ENCODE data around the gene KIF1A. TPM values are rescaled to one million over a fixed set of nuclear protein-coding genes. Genes with fewer than 3 reads are reported as not detected.
"Not testable (repeated sequence)": the region's sequence is repeated elsewhere in the genome, so short reads cannot be mapped to it uniquely, and the experiment has no call there.

The KIF1A gene
- total RNA-seq, 1 donor from 2014 or later: 4.7 TPM

GRCh38 chr2:240698852-240699561 lies 121.0 kb downstream of the KIF1A start:
- H3K27me3 ChIP-seq (ENCODE audit: control insufficient read depth in 3 of 3, insufficient read depth in 3 of 3, low read length in 3 of 3): peaks cover 19 to 27% (median 24%) of the 10 kb centered on the region in 3 donors
- not testable (repeated sequence) for H3K4me1 ChIP-seq (ENCODE audit: control insufficient read depth in 3 of 3, insufficient read depth in 3 of 3, low read length in 3 of 3); H3K9me3 ChIP-seq (ENCODE audit: control insufficient read depth in 3 of 3, low read length in 3 of 3); H3K9ac ChIP-seq (ENCODE audit: low read depth in 1 of 3, low read length in 3 of 3); H3K4me3 ChIP-seq (ENCODE audit: low read length in 3 of 3); H3K27ac ChIP-seq (ENCODE audit: low read depth, low read length); H3K36me3 ChIP-seq (ENCODE audit: control insufficient read depth in 3 of 3, insufficient read depth in 3 of 3, low read length in 3 of 3)

GRCh38 chr2:240696469-240696868 lies 123.5 kb downstream of the KIF1A start:
- H3K9me3 ChIP-seq (ENCODE audit: control insufficient read depth in 3 of 3, low read length in 3 of 3); H3K36me3 ChIP-seq (ENCODE audit: control insufficient read depth in 3 of 3, insufficient read depth in 3 of 3, low read length in 3 of 3); H3K9ac ChIP-seq (ENCODE audit: low read depth in 1 of 3, low read length in 3 of 3); H3K27me3 ChIP-seq (ENCODE audit: control insufficient read depth in 3 of 3, insufficient read depth in 3 of 3, low read length in 3 of 3); H3K4me3 ChIP-seq (ENCODE audit: low read length in 3 of 3); H3K4me1 ChIP-seq (ENCODE audit: control insufficient read depth in 3 of 3, insufficient read depth in 3 of 3, low read length in 3 of 3); H3K27ac ChIP-seq (ENCODE audit: low read depth, low read length): not testable (repeated sequence)

DNA sequence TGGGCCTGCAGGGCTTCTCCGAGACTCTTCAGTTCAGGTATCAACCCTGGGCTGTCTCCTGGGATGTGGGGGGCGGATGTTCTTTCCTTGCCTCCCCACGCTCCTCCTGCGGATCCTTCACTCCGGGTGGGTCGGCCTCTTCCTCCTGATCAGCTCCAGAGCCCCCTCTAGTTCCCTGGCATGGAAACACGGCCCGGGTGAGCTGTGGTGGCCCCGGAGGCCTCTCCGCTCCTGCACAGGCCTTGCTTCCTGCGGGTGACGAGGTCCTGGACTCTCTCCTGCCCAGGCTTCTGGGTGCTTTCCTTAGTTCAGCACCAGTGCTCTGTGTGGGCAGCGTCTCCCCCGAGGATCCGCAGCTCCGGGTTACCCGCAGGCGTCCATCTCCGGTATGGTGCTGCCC lies 124.4 kb downstream of the KIF1A start:
- H3K4me3 ChIP-seq (ENCODE audit: low read length in 3 of 3); H3K27ac ChIP-seq (ENCODE audit: low read depth, low read length); H3K4me1 ChIP-seq (ENCODE audit: control insufficient read depth in 3 of 3, insufficient read depth in 3 of 3, low read length in 3 of 3); H3K9me3 ChIP-seq (ENCODE audit: control insufficient read depth in 3 of 3, low read length in 3 of 3); H3K27me3 ChIP-seq (ENCODE audit: control insufficient read depth in 3 of 3, insufficient read depth in 3 of 3, low read length in 3 of 3); H3K9ac ChIP-seq (ENCODE audit: low read depth in 1 of 3, low read length in 3 of 3); H3K36me3 ChIP-seq (ENCODE audit: control insufficient read depth in 3 of 3, insufficient read depth in 3 of 3, low read length in 3 of 3): not testable (repeated sequence)

GRCh38 chr2:240694304-240694703 lies 125.7 kb downstream of the KIF1A start:
- not testable (repeated sequence) for H3K36me3 ChIP-seq (ENCODE audit: control insufficient read depth in 3 of 3, insufficient read depth in 3 of 3, low read length in 3 of 3)

DNA sequence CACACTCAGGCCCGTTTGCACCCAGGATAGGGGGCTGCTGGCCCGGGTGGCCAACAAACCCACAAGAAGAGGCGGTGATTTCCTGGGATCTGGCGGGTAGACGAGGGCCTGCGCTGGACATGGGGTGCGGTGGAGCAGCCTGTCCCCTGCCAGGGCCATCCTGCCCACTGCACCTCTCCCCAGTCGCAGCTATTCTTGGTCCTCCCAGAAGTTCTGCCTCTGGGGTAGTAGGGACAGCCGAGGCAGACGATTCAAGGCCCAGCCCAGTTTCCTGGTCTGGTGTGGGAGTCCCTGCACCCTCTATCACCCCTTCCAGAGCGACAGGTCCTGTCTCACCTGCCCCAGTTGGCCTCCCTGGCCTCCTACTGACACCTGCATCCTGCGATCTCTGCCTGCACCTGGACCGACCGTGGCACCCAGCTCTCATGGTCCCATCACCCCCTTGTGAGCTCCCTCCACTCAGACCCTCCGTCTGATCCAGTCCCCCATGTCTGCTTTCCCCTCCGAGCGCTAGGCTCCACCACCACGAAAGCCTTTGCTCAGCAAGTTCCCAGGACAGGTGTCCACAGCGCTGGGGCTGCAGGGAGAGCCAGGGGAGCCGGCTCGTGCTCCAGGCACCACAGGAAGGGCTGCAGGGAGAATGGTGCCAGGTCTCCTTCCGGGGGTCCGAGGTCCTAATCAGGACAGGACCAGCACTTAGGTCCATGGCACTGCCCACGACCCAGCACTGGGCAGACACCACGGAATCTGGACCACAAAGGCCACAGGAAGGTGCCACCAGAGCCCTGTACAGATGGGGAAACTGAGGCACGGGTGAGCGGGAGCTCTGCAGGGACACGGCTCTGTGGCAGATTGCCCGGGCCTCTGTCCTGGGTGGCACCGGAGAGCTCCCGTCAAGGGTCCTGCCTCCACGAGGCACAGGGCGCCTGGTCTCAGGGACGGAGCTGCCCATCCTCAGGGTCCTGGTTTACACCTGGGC lies 127.1 kb downstream of the KIF1A start:
- H3K36me3 ChIP-seq (ENCODE audit: control insufficient read depth in 3 of 3, insufficient read depth in 3 of 3, low read length in 3 of 3); H3K4me3 ChIP-seq (ENCODE audit: low read length in 3 of 3); H3K27ac ChIP-seq (ENCODE audit: low read depth, low read length); H3K4me1 ChIP-seq (ENCODE audit: control insufficient read depth in 3 of 3, insufficient read depth in 3 of 3, low read length in 3 of 3); H3K9ac ChIP-seq (ENCODE audit: low read depth in 1 of 3, low read length in 3 of 3); H3K27me3 ChIP-seq (ENCODE audit: control insufficient read depth in 3 of 3, insufficient read depth in 3 of 3, low read length in 3 of 3); H3K9me3 ChIP-seq (ENCODE audit: control insufficient read depth in 3 of 3, low read length in 3 of 3): not testable (repeated sequence)

More at GRCh38 chr2:240694304-240694703, 125.7 kb downstream of the KIF1A start:
- H3K9ac ChIP-seq (ENCODE audit: low read depth in 1 of 3, low read length in 3 of 3); H3K27ac ChIP-seq (ENCODE audit: low read depth, low read length); H3K4me1 ChIP-seq (ENCODE audit: control insufficient read depth in 3 of 3, insufficient read depth in 3 of 3, low read length in 3 of 3); H3K9me3 ChIP-seq (ENCODE audit: control insufficient read depth in 3 of 3, low read length in 3 of 3); H3K27me3 ChIP-seq (ENCODE audit: control insufficient read depth in 3 of 3, insufficient read depth in 3 of 3, low read length in 3 of 3); H3K4me3 ChIP-seq (ENCODE audit: low read length in 3 of 3): not testable (repeated sequence)

DNA sequence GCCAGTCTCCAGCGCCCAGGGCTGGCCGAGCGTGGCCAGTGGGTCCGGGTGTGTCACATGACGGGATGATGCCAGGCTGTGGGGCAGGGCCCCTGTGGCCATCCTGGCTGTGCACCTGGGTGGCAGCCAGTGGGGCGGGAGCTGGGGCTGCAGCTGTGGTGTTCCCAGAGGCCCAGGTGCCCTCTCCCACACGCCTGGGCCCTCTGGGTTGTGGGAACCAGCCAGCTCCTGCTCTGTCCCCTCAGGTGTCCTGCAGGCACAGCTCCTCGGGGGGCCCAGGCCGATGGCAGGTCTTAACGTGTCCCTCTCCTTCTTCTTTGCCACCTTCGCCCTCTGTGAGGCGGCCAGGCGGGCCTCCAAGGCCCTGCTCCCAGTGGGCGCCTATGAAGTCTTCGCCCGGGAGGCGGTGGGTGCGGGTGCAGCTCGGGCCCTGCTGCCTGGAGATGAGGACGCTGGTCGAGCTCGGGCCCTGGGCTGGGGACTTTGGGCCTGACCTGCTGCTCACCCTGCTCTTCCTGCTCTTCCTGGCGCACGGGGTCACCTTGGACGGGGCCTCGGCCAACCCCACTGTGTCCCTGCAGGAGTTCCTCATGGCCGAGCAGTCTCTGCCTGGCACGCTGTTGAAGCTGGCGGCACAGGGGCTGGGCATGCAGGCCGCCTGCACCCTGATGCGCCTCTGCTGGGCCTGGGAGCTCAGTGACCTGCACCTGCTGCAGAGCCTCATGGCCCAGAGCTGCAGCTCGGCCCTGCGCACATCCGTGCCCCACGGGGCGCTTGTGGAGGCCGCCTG lies 128.2 kb downstream of the KIF1A start, which contains the start of gene AQP12A:
TSS of gene AQP12A (plus strand) at position 236 of the 790 bp plus-strand sequence. CDS start at position 284, 48 bp downstream.
- not testable (repeated sequence) for H3K36me3 ChIP-seq (ENCODE audit: control insufficient read depth in 3 of 3, insufficient read depth in 3 of 3, low read length in 3 of 3); H3K27ac ChIP-seq (ENCODE audit: low read depth, low read length); H3K4me1 ChIP-seq (ENCODE audit: control insufficient read depth in 3 of 3, insufficient read depth in 3 of 3, low read length in 3 of 3); H3K9ac ChIP-seq (ENCODE audit: low read depth in 1 of 3, low read length in 3 of 3); H3K9me3 ChIP-seq (ENCODE audit: control insufficient read depth in 3 of 3, low read length in 3 of 3); H3K27me3 ChIP-seq (ENCODE audit: control insufficient read depth in 3 of 3, insufficient read depth in 3 of 3, low read length in 3 of 3); H3K4me3 ChIP-seq (ENCODE audit: low read length in 3 of 3)

GRCh38 chr2:240691075-240691427 lies 129.0 kb downstream of the KIF1A start:
- H3K27ac ChIP-seq (ENCODE audit: low read depth, low read length); H3K27me3 ChIP-seq (ENCODE audit: control insufficient read depth in 3 of 3, insufficient read depth in 3 of 3, low read length in 3 of 3); H3K36me3 ChIP-seq (ENCODE audit: control insufficient read depth in 3 of 3, insufficient read depth in 3 of 3, low read length in 3 of 3); H3K9me3 ChIP-seq (ENCODE audit: control insufficient read depth in 3 of 3, low read length in 3 of 3); H3K9ac ChIP-seq (ENCODE audit: low read depth in 1 of 3, low read length in 3 of 3); H3K4me1 ChIP-seq (ENCODE audit: control insufficient read depth in 3 of 3, insufficient read depth in 3 of 3, low read length in 3 of 3); H3K4me3 ChIP-seq (ENCODE audit: low read length in 3 of 3): not testable (repeated sequence)

DNA sequence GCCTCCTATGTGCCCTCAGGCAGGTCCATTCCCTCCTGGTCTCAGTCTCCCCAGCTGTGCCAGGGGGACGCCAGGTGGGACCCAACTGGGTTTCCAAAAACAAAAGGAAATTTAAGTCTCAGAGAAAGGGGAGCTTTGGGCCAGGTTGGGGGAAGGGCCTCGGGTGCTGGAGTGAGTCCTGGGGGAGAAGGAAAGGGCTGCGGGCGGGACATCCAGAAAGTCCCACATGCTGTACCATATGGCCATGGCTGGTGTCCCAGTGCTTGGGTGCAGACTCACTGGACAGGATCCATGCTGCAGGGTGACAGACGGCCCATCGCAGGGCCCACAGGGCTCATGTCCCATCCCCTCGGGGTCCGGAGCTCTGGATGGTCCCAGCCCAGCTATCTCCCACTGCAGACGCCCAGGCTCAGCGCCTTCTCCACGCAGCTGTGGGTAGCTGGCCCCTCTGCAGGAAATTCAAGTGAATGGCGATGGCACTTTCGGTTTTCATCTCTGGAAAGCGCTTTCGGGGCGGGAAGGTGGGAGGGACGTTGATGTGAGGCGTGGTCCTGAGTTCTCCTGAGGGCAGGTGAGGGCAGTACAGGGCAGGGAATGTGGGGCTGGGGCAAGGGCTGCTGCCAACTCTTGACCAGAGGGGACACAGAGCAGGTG lies 129.5 kb downstream of the KIF1A start:
- H3K9ac ChIP-seq (ENCODE audit: low read depth in 1 of 3, low read length in 3 of 3); H3K4me3 ChIP-seq (ENCODE audit: low read length in 3 of 3); H3K4me1 ChIP-seq (ENCODE audit: control insufficient read depth in 3 of 3, insufficient read depth in 3 of 3, low read length in 3 of 3); H3K27ac ChIP-seq (ENCODE audit: low read depth, low read length); H3K36me3 ChIP-seq (ENCODE audit: control insufficient read depth in 3 of 3, insufficient read depth in 3 of 3, low read length in 3 of 3); H3K9me3 ChIP-seq (ENCODE audit: control insufficient read depth in 3 of 3, low read length in 3 of 3): not testable (repeated sequence)
- H3K27me3 ChIP-seq (ENCODE audit: control insufficient read depth in 3 of 3, insufficient read depth in 3 of 3, low read length in 3 of 3): peaks cover 0 to 11% (median 0%) of the 10 kb centered on the region in 3 donors

DNA sequence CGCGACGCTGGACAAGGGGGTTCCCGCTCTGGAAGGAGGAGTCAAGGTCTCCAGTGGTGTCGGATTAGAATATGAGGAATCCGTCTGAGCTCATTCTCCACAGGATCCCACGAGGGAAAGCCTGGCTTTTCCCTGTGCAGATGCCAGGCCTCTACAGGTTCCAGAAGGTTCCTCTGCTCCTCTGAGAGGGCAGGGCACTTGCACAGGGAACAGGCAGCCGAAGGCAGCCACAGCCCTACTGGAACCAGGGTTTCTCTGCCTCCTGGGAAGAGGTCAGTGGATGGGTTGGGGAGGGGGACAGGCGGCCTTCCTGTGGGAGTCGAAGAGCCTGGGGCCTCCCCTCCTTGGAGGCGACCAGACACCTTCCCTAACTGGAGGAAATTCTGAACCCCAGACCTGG lies 130.0 kb downstream of the KIF1A start:
- Histone ChIP-seq H3K4me1 (ENCODE audit: control insufficient read depth in 3 of 3, insufficient read depth in 3 of 3, low read length in 3 of 3) (peaks cover 0 to 5% (median 4%) of the 10 kb centered on the region in 3 donors), H3K27me3 (ENCODE audit: control insufficient read depth in 3 of 3, insufficient read depth in 3 of 3, low read length in 3 of 3) (peaks cover 0 to 11% (median 0%) of the 10 kb centered on the region in 3 donors), H3K36me3 (ENCODE audit: control insufficient read depth in 3 of 3, insufficient read depth in 3 of 3, low read length in 3 of 3) (no peaks in the 10 kb centered on the region), H3K9me3 (ENCODE audit: control insufficient read depth in 3 of 3, low read length in 3 of 3) (no peaks in the 10 kb centered on the region), H3K4me3 (ENCODE audit: low read length in 3 of 3) (no peak overlapping the region), H3K9ac (ENCODE audit: low read depth in 1 of 3, low read length in 3 of 3) (no peak overlapping the region), H3K27ac (ENCODE audit: low read depth, low read length) (no peak overlapping the region)
